Renal pelvis (tissue), 4 donors: ENCODE data around the gene DENND5A. TPM values are rescaled to one million over a fixed set of nuclear protein-coding genes. Genes with fewer than 3 reads are reported as not detected.
"Not testable (repeated sequence)": the region's sequence is repeated elsewhere in the genome, so short reads cannot be mapped to it uniquely, and the experiment has no call there.

Experiments used
- DNase-seq: peaks from one replicate; pipeline ENCODE4 v3.0.0-alpha.2; 2013
- polyA plus RNA-seq, 3 donors: library from polyadenylated mRNA; unstranded; fragments of 120-200 nt; gene quantifications; one replicate each; pipeline ENCODE4 v1.2.1, GENCODE V29; 2013; ENCODE audit not compliant: insufficient read length in 3 of 3

The DENND5A gene
- polyA plus RNA-seq, 3 donors: 84.5 to 95.2 (median 89.4) TPM

GRCh38 chr11:9267680-9268079 lies 2.5 kb upstream of the DENND5A start:
- DNase-seq: no peak

- DNase-seq: no peak
These were observed 1.8 kb upstream of the DENND5A start for GRCh38 chr11:9266926-9267325.

- no peak for DNase-seq
These were observed 1.1 kb upstream of the DENND5A start for GRCh38 chr11:9266132-9266736.

- DNase-seq: peak; percentile 74
These were observed 587 bp downstream of the DENND5A start for GRCh38 chr11:9264316-9265210.

- no peak for DNase-seq
These were observed 1.3 kb downstream of the DENND5A start for GRCh38 chr11:9263840-9264315.

- not testable (repeated sequence) for DNase-seq
These were observed 4.4 kb downstream of the DENND5A start for GRCh38 chr11:9260838-9261146.

GRCh38 chr11:9259981-9260837 lies 4.9 kb downstream of the DENND5A start:
- no peak for DNase-seq

GRCh38 chr11:9258279-9258678 lies 6.9 kb downstream of the DENND5A start:
- DNase-seq: not testable (repeated sequence)

GRCh38 chr11:9254416-9254815 lies 10.7 kb downstream of the DENND5A start:
- DNase-seq: no peak

- no peak for DNase-seq
These were observed 12.1 kb downstream of the DENND5A start for GRCh38 chr11:9253086-9253485.

- DNase-seq: no peak
These were observed 13.8 kb downstream of the DENND5A start for GRCh38 chr11:9251311-9251710.

- no peak for DNase-seq
These were observed 15.0 kb downstream of the DENND5A start for GRCh38 chr11:9250139-9250582.

- DNase-seq: no peak
These were observed 15.9 kb downstream of the DENND5A start for GRCh38 chr11:9249252-9249651.

GRCh38 chr11:9247863-9248262 lies 17.3 kb downstream of the DENND5A start:
- DNase-seq: no peak

- DNase-seq: not testable (repeated sequence)
These were observed 28.9 kb downstream of the DENND5A start for GRCh38 chr11:9236242-9236641.

GRCh38 chr11:9232482-9232881 lies 32.7 kb downstream of the DENND5A start:
- DNase-seq: no peak

GRCh38 chr11:9231848-9232177 lies 33.3 kb downstream of the DENND5A start:
- DNase-seq: peak; percentile 64

GRCh38 chr11:9230296-9230695 lies 34.9 kb downstream of the DENND5A start:
- DNase-seq: no peak

- no peak for DNase-seq
These were observed 37.1 kb downstream of the DENND5A start for GRCh38 chr11:9228091-9228490.

GRCh38 chr11:9225748-9226298 lies 39.3 kb downstream of the DENND5A start:
- no peak for DNase-seq

- DNase-seq: no peak
These were observed 42.5 kb downstream of the DENND5A start for GRCh38 chr11:9222654-9223053.

GRCh38 chr11:9220853-9221252 lies 44.3 kb downstream of the DENND5A start:
- DNase-seq: not testable (repeated sequence)
